ENCODE data around the gene POC1A.

- no peak for TF ChIP-seq CTCF (tag by site-specific recombination; IDR thresholded peaks at IDR 0.05)
- TF ChIP-seq, protein P1, sequence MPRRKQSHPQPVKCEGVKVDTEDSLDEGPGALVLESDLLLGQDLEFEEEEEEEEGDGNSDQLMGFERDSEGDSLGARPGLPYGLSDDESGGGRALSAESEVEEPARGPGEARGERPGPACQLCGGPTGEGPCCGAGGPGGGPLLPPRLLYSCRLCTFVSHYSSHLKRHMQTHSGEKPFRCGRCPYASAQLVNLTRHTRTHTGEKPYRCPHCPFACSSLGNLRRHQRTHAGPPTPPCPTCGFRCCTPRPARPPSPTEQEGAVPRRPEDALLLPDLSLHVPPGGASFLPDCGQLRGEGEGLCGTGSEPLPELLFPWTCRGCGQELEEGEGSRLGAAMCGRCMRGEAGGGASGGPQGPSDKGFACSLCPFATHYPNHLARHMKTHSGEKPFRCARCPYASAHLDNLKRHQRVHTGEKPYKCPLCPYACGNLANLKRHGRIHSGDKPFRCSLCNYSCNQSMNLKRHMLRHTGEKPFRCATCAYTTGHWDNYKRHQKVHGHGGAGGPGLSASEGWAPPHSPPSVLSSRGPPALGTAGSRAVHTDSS (tag by site-specific recombination; IDR thresholded peaks at IDR 0.05) = no peak
- no peak for TF ChIP-seq ZNF416 (tag by site-specific recombination; IDR thresholded peaks at IDR 0.05)
- TF ChIP-seq EGR2 (tag by site-specific recombination; IDR thresholded peaks at IDR 0.05; ENCODE audit: low read depth) = no peak
- TF ChIP-seq ZNF146 (tag by site-specific recombination; IDR thresholded peaks at IDR 0.05) = no peak
- no peak for TF ChIP-seq ZNF274 (IDR thresholded peaks at IDR 0.05; ENCODE audit: low read length)
- no peak for TF ChIP-seq ZNF274 (tag by site-specific recombination; IDR thresholded peaks at IDR 0.05; ENCODE audit: borderline replicate concordance)
- TF ChIP-seq ZNF768 (tag by site-specific recombination; IDR thresholded peaks at IDR 0.05) = no peak
- TF ChIP-seq ZNF140 (tag by site-specific recombination; IDR thresholded peaks at IDR 0.05) = no peak
Measured at GRCh38 chr3:52203701-52204100, 49.5 kb upstream of the POC1A start.

All from HEK293 (cell line).